Mucosa of stomach (tissue), 1 donor: ENCODE data around the gene MTAP.

Source experiments
- H3K27me3 ChIP-seq: one replicate; pipeline ENCODE4 v1.7.0; 2013; ENCODE audit warnings: mild to moderate bottlenecking, low read length; ENCODE audit not compliant: control insufficient read depth, insufficient read depth
- H3K36me3 ChIP-seq: one replicate; pipeline ENCODE4 v1.7.0; 2013; ENCODE audit warnings: low read length; ENCODE audit not compliant: control insufficient read depth, insufficient read depth
- H3K4me1 ChIP-seq: one replicate; pipeline ENCODE4 v1.7.0; 2013; ENCODE audit warnings: mild to moderate bottlenecking, low read length; ENCODE audit not compliant: control insufficient read depth, insufficient read depth
- H3K4me3 ChIP-seq: one replicate; pipeline ENCODE4 v1.7.0; 2013; ENCODE audit warnings: low read length
- H3K9ac ChIP-seq: one replicate; pipeline ENCODE4 v1.7.0; 2013; ENCODE audit warnings: mild to moderate bottlenecking, low read length, moderate library complexity
- H3K9me3 ChIP-seq: one replicate; pipeline ENCODE4 v1.7.0; 2013; ENCODE audit warnings: mild to moderate bottlenecking, low read length, moderate library complexity; ENCODE audit not compliant: control insufficient read depth
- donor health status: Pancreatic carcinoma.

MTAP gene

GRCh38 chr9:21903380-21903965, 101.0 kb downstream of the MTAP start:
- no peaks in the 10 kb centered on the region for H3K9me3 ChIP-seq
- no peak overlapping the region for H3K9ac ChIP-seq
- H3K4me1 ChIP-seq, result no peaks in the 10 kb centered on the region
- H3K36me3 ChIP-seq, result no peaks in the 10 kb centered on the region
- H3K4me3 ChIP-seq, result no peak overlapping the region
- no peaks in the 10 kb centered on the region for H3K27me3 ChIP-seq

- Histone ChIP-seq H3K27me3 (no peaks in the 10 kb centered on the region), H3K9ac (no peak overlapping the region), H3K4me1 (no peaks in the 10 kb centered on the region), H3K36me3 (no peaks in the 10 kb centered on the region), H3K9me3 (no peaks in the 10 kb centered on the region), H3K4me3 (no peak overlapping the region)
Measured at GRCh38 chr9:21904371-21904770, 101.9 kb downstream of the MTAP start.

GRCh38 chr9:21904776-21905175, 102.3 kb downstream of the MTAP start:
- no peaks in the 10 kb centered on the region for H3K36me3 ChIP-seq
- H3K9ac ChIP-seq, result no peak overlapping the region
- H3K4me3 ChIP-seq, result no peak overlapping the region
- no peaks in the 10 kb centered on the region for H3K27me3 ChIP-seq
- no peaks in the 10 kb centered on the region for H3K9me3 ChIP-seq
- no peaks in the 10 kb centered on the region for H3K4me1 ChIP-seq

GRCh38 chr9:21906213-21906612, 103.8 kb downstream of the MTAP start:
- Histone ChIP-seq H3K36me3 (no peaks in the 10 kb centered on the region), H3K4me1 (no peaks in the 10 kb centered on the region), H3K4me3 (no peak overlapping the region), H3K27me3 (no peaks in the 10 kb centered on the region), H3K9ac (no peak overlapping the region), H3K9me3 (no peaks in the 10 kb centered on the region)

GRCh38 chr9:21906881-21907280, 104.4 kb downstream of the MTAP start:
- no peaks in the 10 kb centered on the region for H3K36me3 ChIP-seq
- H3K9me3 ChIP-seq, result no peaks in the 10 kb centered on the region
- H3K4me1 ChIP-seq, result no peaks in the 10 kb centered on the region
- H3K4me3 ChIP-seq, result no peak overlapping the region
- no peaks in the 10 kb centered on the region for H3K27me3 ChIP-seq
- H3K9ac ChIP-seq, result no peak overlapping the region

GRCh38 chr9:21919377-21920362, 117.2 kb downstream of the MTAP start:
- no peak overlapping the region for H3K4me3 ChIP-seq
- no peaks in the 10 kb centered on the region for H3K4me1 ChIP-seq
- no peaks in the 10 kb centered on the region for H3K9me3 ChIP-seq
- no peaks in the 10 kb centered on the region for H3K36me3 ChIP-seq
- H3K27me3 ChIP-seq, result no peaks in the 10 kb centered on the region
- no peak overlapping the region for H3K9ac ChIP-seq

- no peak overlapping the region for H3K4me3 ChIP-seq
- no peaks in the 10 kb centered on the region for H3K36me3 ChIP-seq
- H3K4me1 ChIP-seq, result no peaks in the 10 kb centered on the region
- no peaks in the 10 kb centered on the region for H3K9me3 ChIP-seq
- no peak overlapping the region for H3K9ac ChIP-seq
- no peaks in the 10 kb centered on the region for H3K27me3 ChIP-seq
Measured at GRCh38 chr9:21923694-21924093, 121.3 kb downstream of the MTAP start.

- Histone ChIP-seq H3K36me3 (no peaks in the 10 kb centered on the region), H3K4me1 (peaks cover 3% of the 10 kb centered on the region)
Measured at GRCh38 chr9:21927752-21928151, 125.3 kb downstream of the MTAP start.

GRCh38 chr9:21931428-21931827, 129.0 kb downstream of the MTAP start:
- H3K9ac ChIP-seq, result no peak overlapping the region
- no peaks in the 10 kb centered on the region for H3K9me3 ChIP-seq
- no peak overlapping the region for H3K4me3 ChIP-seq
- H3K36me3 ChIP-seq, result no peaks in the 10 kb centered on the region
- H3K27me3 ChIP-seq, result no peaks in the 10 kb centered on the region
- peaks cover 6% of the 10 kb centered on the region for H3K4me1 ChIP-seq

More at GRCh38 chr9:21927752-21928151, 125.3 kb downstream of the MTAP start:
- Histone ChIP-seq H3K9me3 (no peaks in the 10 kb centered on the region), H3K4me3 (no peak overlapping the region), H3K9ac (no peak overlapping the region), H3K27me3 (no peaks in the 10 kb centered on the region)

GRCh38 chr9:21933281-21933680, 130.8 kb downstream of the MTAP start:
- Histone ChIP-seq H3K9me3 (no peaks in the 10 kb centered on the region), H3K4me3 (no peak overlapping the region), H3K9ac (no peak overlapping the region), H3K36me3 (no peaks in the 10 kb centered on the region), H3K4me1 (peaks cover 6% of the 10 kb centered on the region), H3K27me3 (no peaks in the 10 kb centered on the region)

GRCh38 chr9:21933865-21934264, 131.4 kb downstream of the MTAP start:
- H3K4me1 ChIP-seq, result peaks cover 6% of the 10 kb centered on the region
- no peaks in the 10 kb centered on the region for H3K36me3 ChIP-seq
- H3K27me3 ChIP-seq, result no peaks in the 10 kb centered on the region
- H3K9ac ChIP-seq, result no peak overlapping the region
- no peaks in the 10 kb centered on the region for H3K9me3 ChIP-seq
- H3K4me3 ChIP-seq, result no peak overlapping the region

- H3K4me1 ChIP-seq, result peaks cover 6% of the 10 kb centered on the region
- H3K36me3 ChIP-seq, result no peaks in the 10 kb centered on the region
- no peak overlapping the region for H3K4me3 ChIP-seq
- no peaks in the 10 kb centered on the region for H3K27me3 ChIP-seq
- no peaks in the 10 kb centered on the region for H3K9me3 ChIP-seq
- no peak overlapping the region for H3K9ac ChIP-seq
Measured at GRCh38 chr9:21935631-21936030, 133.2 kb downstream of the MTAP start.
